Limb (tissue), 2 donors: ENCODE data around the gene RNU1-3.
"Not testable (repeated sequence)": the region's sequence is repeated elsewhere in the genome, so short reads cannot be mapped to it uniquely, and the experiment has no call there.

ENCODE experiments used
- DNase-seq, 2 donors: peaks; one replicate each; pipeline ENCODE4 v3.0.0-alpha.2; 2016; ENCODE audit errors: extremely low spot score in 2 of 2

The RNU1-3 gene

DNA sequence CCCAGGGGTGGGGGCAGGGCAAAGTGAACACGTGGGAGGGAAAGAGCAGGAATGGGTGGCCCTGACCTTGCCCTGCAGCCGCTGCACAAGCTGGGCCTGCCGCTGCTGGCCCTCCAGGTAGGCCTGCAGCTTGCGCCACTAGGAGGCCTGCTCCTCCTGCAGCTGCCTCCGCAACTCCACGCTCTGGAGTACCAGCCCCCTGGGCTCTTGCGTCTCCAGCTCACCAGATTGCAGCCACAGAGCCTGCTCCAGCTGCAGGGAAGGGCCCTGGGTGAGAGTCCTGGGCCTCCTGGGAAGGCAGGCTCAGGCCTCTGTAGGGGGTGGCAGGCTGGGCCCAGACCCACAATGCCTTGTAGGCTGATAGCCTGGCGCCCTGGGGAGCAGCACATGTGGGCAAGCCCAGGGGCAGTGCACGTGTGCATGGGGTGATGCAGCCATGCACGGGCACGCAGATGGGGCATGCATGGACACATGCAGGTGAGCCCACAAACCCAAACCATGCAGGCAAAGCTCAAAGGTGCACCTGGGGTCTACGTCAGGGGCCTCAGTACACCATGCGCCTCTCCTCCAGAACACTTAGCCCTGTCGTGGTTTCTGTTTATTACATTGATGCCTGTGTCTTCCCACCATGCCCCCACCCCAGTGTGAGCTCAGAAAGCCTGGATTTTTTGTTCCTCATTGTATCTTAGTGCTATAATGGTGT lies 9.6 kb downstream of the RNU1-3 start:
- not testable (repeated sequence) for DNase-seq

DNA sequence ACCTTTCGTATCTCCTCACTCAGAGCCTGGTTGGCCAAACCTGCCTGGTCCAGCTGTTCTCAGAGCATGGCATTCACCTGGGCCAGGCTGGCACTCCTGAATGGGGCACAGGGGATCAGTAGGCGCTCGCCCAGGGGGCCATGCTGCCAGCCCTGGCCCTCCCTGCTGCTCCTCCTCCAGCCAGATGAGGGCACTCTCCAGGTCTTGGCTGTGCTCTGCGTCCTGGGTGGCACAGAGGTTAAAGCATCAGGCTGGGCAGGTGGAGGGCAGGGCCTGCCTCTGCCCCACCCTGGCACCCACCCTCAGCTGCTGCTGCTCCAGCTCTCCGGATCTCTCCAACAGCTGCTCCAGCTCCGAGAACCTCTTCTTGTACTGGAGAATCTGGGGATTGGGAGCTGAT lies 10.2 kb downstream of the RNU1-3 start:
- DNase-seq = not testable (repeated sequence)

DNA sequence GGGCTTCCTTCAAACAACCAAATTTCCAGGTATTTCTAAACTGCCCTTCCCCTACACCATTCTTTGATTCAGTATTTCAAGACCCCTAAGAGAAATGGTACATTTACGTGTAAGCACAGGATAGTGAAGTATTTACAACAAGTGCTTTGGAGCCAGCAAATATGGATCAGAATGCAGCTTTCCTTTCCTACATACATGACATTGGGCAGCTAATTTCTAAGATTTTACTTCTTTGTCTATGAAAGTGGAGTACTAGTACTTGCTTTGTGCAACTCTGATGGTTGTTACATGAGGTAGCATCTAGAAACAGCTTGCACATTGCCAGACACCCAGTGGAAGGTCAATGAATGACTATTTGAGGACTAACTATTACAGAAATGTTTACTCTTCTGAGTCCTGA lies 15.2 kb downstream of the RNU1-3 start:
- not testable (repeated sequence) for DNase-seq

DNA sequence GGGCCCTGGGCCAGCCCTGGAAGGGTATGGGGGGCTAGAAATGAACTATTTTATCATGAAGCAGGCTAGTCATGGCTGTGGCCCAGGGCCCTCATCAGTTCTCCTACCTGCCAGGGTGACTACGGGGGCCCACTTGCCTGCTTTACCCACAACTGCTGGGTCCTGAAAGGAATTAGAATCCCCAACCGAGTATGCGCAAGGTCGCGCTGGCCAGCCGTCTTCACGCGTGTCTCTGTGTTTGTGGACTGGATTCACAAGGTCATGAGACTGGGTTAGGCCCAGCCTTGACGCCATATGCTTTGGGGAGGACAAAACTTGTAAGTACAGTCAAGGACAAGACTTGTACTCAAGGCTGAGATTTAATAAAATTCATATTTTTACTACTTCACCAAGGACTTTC lies 16.8 kb downstream of the RNU1-3 start:
- not testable (repeated sequence) for DNase-seq

DNA sequence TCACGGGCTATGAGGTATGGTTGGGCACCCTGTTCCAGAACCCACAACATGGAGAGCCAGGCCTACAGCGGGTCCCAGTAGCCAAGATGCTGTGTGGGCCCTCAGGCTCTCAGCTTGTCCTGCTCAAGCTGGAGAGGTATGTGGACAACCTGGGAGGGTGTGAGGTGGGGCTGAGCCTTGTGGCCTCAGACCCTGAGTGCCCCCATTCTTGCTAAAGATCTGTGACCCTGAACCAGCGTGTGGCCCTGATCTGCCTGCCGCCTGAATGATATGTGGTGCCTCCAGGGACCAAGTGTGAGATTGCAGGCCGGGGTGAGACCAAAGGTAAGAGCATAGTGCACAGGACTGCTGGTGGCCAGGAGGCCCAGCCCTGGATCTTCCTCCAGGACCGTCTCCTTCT lies 17.4 kb downstream of the RNU1-3 start:
- peak in 1 of 2 donors; percentile 18 for DNase-seq

DNA sequence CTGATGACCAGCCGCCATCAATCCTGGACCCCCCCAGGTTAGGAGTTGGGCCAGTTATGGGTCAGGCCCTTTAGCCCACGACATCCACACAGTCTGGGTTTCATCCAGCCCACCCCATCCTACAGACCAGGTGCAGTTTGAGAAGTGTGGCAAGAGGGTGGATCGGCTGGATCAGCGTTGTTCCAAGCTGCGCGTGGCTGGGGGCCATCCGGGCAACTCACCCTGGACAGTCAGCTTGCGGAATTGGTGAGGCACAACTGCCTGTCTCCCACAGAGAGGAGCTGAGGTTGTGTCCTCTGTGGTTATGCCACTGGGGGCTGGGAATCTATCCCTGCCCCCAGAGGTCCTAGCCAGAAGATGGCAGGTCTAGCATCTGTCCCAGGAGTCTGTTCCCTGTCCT lies 18.0 kb downstream of the RNU1-3 start:
- peak in 1 of 2 donors; percentile 10 for DNase-seq

DNA sequence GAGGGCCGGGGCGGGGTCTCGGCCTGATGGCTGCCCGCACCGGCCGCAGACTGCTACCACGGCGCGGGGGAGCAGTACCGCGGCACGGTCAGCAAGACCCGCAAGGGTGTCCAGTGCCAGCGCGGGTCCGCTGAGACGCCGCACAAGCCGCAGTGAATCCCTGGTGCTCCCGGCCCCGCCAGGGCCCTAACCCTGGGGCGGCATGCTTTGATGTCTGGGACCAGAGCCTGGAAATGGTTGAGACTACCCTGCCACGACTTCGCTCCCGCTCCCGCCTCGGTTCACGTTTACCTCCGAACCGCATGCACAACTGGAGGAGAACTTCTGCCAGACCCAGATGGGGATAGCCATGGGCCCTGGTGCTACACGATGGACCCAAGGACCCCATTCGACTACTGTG lies 18.5 kb downstream of the RNU1-3 start:
- DNase-seq = peak in 1 of 2 donors; percentile 34

DNA sequence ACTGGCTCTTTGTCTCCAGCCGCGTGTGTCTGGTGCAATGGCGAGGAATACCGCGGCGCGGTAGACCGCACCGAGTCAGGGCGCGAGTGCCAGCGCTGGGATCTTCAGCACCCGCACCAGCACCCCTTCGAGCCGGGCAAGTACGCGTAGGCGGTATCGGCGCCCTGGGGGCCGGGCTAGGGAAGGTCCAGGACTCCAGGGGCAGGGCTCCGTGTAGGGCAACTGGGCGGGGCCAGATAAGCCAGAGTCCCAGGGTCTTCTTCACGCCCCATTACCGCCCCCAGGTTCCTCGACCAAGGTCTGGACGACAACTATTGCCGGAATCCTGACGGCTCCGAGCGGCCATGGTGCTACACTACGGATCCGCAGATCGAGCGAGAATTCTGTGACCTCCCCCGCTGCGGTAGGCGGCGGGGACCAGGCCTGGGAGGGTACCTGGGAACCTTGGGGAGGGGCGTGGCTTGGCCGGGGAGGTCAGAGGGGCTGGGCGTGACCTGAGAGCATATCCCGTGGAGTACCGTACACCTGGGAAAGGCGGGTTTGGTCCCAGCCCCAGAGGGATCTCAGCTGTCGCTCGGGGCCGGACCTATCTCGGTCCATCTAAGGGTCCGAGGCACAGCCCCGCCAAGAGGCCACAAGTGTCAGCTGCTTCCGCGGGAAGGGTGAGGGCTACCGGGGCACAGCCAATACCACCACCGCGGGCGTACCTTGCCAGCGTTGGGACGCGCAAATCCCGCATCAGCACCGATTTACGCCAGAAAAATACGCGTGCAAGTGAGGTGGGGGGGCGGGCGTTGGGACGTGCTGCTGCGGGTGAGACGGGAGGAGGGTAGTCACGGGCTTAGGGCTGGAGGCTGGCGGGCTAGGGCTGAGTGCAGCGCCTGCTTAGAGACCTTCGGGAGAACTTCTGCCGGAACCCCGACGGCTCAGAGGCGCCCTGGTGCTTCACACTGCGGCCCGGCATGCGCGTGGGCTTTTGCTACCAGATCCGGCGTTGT lies 19.3 kb downstream of the RNU1-3 start:
- DNase-seq = not testable (repeated sequence)

DNA sequence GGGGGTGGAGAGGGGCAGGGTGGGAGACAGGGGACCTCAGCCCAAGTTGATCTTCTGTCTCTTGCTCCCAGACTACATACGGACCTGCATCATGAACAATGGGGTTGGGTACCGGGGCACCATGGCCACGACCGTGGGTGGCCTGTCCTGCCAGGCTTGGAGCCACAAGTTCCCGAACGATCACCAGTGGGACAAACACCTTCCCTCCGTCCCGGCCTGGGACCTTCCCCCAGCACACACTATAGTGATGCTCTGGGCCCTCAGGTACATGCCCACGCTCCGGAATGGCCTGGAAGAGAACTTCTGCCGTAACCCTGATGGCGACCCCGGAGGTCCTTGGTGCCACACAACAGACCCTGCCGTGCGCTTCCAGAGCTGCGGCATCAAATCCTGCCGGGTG lies 20.0 kb downstream of the RNU1-3 start:
- not testable (repeated sequence) for DNase-seq

DNA sequence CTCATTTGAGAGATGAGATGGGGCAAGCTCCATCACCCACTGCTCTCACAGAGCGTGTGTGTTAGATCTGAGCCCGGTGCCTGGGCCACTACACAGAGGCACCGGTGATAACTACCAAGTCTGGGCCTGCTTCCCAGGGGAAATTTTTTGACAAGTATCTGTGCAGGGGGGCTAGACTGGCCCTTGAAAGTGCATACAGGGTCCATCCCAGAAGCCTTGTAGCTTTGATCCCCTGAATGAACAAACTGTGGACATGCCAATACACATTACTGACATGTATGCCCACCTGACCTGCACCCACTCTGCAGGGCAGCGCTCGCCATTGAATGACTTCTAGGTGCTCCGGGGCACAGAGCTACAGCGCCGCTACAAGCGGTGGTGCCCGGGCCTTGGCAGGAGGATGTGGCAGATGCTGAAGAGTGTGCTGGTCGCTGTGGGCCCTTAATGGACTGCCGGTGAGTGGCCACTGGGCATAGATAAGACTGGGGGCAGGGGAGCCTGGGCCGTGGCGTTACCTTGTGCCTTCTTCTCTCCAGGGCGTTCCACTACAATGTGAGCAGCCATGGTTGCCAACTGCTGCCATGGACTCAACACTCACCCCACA lies 20.6 kb downstream of the RNU1-3 start:
- DNase-seq = peak in 1 of 2 donors; percentile 24

DNA sequence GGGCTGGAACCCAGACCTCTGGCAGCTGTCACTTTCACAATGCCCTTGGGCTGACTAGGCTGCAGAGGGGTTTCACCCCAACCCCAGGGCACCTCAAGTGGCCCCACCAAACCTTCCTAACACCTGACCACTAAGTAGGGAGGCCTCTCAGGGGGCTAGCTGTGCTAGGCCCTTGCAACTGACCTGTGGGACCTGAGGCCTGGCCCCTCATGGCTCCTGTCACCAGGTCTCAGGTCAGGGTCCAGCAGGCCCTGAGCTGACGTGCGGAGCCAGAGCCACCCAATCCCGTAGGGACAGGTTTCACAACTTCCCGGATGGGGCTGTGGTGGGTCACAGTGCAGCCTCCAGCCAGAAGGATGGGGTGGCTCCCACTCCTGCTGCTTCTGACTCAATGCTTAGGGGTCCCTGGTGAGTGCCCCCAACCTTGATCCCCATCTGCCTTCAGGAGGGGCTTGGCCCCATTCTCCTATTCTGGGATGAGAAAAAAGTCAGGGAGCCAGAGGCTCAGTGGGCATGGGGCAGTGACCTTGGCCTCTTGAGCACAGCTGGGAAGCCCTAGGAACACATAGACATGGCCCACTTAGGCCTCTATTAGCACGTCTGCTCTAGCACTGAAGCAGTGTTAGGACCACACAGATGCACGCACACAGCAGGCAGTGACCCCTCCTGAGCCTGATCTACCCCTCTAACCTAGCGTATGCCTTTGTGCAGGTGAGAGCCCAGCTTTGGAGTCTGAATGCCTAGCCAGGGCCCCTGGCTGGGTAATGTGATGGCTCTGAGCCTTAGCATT lies 21.3 kb downstream of the RNU1-3 start:
- peak in 1 of 2 donors; percentile 51 for DNase-seq

DNA sequence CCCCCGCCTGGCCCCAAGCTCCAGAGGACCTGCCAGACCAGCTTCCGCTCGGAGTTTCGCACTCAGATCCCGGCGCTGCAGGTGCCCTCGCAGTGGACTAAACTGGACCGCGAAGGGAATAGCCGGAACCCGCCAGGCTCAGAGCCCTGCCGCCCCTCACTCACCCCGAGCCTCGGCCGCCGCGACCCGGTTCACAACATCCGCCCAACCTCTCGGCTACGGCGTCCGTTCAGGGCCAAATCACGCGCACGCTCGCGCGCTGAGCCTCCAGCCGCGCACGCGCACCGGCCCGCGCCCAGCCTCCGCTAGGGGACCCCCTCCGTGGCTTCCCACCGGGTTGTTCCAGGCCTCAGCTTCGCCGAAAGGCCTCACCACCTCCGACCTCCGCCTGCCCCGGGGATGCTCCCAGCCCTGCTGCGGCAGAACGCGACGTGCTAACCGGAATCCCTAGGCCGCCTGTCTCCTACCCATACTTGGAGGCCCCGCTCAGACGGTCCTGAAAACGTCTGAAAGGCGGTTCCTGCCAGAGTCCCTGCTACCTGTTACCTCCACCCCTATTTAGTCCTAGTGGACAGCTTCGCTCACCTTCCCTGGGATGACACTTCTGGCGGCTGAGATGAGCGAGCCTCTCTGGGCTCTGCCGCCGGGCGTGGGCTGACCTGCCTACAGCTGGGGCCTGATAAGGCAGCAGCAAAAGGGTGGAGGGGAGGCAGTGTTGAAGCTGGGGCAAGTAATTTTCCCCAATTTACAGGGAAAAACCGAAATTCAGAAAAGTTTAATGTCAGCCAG lies 22.1 kb downstream of the RNU1-3 start:
- peak; percentile 100 for DNase-seq

DNA sequence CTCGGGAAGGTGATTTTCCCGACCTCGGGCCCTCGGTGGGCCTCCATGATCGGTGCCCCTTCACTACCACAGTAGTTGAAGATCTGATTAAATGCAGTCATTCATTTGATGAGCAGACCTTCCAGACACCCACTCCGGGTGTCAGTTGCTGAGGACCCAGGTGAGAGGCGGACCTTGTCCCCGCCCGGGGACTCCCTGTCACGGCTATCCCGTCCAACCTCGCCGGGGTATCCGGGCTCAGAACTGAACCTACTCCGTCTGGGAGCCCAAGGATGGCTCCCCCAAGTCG lies 22.6 kb downstream of the RNU1-3 start:
- DNase-seq = no peak

DNA sequence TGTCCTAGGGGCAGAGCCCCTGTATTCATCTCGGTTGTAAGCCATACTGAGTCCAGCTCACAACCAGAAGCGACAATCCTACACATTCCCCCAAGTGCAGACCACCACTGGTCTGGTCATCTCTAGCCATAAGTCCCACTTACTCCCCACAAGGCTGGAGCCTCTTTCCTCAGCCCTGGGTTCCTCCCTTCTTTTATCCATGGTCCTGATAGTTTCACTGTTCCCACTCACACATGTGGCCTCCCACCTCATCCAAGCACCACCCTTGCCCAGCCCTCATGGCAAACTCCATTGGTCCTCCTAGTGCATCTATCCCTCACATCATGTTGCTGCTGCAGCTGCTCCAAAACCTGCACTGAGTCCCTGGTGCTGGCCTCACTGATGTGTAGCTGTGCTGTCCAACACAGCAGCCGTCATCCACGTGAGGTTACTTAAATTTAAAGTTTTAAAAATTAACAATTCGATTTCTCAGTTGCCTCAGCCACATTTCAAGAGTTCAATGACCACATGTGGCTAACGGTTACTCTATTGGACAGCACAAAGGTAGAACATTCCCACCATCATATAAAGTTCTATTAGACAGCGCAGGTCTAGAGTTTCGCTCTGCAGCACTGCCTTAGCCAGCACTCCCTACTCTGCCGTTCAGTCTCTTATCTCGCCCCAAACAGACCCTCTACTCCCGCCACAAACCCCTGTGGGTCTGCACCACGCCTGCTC lies 23.1 kb downstream of the RNU1-3 start:
- peak in 1 of 2 donors; percentile 33 for DNase-seq

DNA sequence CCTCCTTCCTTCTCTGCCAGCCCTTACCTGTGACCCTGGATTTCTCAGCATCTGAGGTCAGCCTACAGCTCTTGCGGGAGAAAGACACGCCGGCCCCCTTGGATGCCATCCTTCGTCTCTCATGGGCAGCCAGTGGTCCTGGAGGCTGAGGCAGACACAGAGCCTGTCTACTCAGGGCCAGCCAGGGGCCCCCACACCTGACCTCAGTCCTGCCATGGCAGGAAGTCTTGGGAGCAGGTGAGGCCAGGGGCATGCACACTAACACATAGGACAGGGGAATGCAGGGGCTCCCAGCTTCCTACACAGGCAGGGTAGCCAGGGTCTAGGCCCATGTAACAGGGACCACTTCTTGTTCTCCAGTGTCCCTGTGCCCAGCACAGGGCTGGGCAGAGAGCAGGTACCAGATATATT lies 23.7 kb downstream of the RNU1-3 start:
- DNase-seq = peak in 1 of 2 donors; percentile 40

DNA sequence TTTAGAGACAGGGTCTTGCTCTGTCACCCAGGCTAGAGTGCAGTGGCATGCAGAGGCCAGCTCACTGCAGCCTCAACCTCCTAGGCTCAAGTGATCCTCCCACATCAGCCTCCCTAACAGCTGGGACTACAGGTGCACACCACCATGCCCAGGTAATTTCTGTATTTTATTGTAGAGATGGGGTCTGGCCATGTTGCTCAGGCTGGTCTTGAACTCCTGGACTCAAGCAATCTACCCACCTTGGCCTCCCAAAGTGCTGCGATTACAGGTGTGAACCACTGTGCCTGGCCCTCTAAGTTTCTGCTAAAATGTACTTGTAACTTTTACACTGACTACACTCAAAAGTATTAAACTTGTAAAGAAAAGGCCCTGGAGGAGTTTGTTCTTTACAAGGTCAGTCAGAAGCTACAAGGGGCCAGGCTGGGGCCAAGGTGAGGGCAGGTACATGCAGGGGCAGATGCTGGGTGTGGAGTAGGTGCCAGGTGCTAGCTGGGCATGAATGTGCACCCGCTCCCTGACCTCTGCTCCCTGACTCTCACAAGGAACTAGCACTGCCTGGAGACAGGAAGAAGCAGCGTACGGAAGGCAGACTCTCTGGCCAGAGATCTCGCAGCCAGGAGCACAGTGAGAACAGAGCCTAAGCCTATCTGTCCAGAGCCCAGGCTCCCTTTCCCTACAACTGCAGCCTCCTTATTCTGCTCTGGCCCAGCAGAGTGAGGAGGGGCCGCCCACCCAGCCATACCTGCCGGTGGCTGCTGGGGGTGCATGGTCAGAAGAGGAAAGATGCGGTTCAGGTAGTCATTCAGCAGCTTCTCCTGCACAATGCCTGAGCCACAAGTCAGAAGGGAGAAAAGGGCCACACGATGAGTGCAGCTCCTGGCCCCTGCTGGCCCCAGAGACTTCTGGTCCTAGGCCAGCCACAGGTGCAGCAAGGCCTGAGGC lies 24.5 kb downstream of the RNU1-3 start:
- peak in 1 of 2 donors; percentile 28 for DNase-seq

DNA sequence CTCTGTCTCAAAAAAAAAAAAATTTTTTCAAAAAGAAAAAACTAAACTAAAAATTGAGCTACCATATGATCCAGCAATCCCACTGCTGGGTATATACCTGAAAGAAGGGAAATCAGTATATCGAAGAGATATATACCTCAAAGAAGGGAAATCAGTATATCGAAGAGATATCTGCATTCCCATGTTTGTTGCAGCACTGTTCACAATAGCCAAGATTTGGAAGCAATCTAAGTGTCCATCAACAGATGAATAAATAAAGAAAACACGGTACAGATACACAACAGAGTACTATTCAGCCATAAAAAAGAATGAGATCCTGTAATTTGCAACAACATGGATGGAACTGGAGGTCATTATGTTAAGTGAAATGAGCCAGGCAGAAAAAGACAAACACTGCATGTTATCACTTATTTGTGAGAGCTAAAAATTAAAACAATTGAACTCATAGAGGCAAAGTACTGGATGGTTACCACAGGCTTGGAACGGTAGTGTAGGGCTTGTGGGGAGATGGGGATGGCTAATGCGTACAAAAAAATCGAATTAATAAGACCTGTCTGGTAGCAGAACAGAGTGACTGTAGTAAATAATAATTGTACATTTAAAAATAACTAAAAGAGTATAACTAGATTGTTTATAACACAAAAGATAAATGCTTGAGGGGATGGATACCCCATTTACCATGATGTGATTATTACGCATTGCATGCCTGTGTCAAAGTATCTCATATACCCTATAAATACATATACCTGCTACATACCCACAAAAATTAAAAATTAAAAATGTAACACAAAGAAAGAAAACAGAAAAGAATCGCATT lies 25.4 kb downstream of the RNU1-3 start:
- DNase-seq = peak in 1 of 2 donors; percentile 0
